Gastroesophageal sphincter (tissue), 3 donors: ENCODE results near the gene LPP.

Source experiments
- CTCF ChIP-seq, 4 experiments: fragments of 200-600 bp in 2 of 4; fragments of 450-650 bp in 2 of 4; sonication (generic) in 1 of 4; IDR thresholded peaks; one replicate each; pipeline ENCODE4 v1.5.1; 2017 to 2019; ENCODE audit warnings: antibody characterized with exemption in 4 of 4, mild to moderate bottlenecking in 2 of 4, moderate library complexity in 2 of 4
- POLR2A ChIP-seq, 2 donors: fragments of 450-650 bp; IDR thresholded peaks; one replicate each; pipeline ENCODE4 v1.6.1; 2017; ENCODE audit warnings: antibody characterized with exemption in 2 of 2, mild to moderate bottlenecking in 2 of 2, moderate library complexity in 1 of 2

- TF ChIP-seq POLR2A (IDR thresholded peaks at IDR 0.05) = no peak
- TF ChIP-seq CTCF (IDR thresholded peaks at IDR 0.05) = no peak
Measured at GRCh38 chr3:188321258-188321657, 167.3 kb downstream of the LPP start.
